ENCODE data around the gene OR51B4. TPM values are rescaled to one million over a fixed set of nuclear protein-coding genes. Genes with fewer than 3 reads are reported as not detected.

Gene OR51B4
- total and polyA plus RNA-seq, 5 donors from 2014 or later, result not detected

DNA sequence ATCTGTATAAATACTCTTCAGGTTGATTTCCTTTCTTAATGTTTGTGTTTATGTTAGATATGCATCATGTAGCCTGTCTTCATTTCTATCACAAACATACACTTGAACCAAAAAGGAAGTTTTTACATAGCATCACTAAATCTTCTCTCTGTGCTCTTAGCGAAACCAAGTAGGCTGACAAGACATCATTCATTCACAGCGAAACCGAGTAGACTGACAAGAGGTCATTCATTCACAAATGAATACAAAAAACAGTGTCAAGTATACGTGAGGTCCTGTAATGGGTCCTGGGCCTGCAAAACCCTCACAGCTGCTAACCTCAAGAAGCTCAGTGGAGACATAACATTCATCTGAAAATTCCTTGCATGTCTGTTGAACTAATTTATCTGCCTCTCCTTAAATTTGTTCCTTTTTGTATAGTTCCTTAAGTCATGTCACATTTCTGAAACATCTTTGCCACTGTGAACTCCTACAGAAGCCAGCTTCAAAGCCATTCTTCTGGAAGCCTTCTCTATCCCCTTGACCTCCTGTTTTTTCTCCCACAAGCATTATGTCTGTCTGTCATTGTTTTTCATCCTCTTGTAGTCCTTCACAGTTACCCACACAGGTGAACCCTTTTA is 22.2 kb downstream of the OR51B4 start:
- Mint-ChIP-seq H3K9me3 (peaks cover 0 to 1% (median 0%) of the 10 kb centered on the region in 7 donors), H3K36me3 (no peaks in the 10 kb centered on the region), H3K27ac (no peak overlapping the region), H3K27me3 (no peaks in the 10 kb centered on the region), H3K4me1 (no peaks in the 10 kb centered on the region), H3K4me3 (no peak overlapping the region)
- ATAC-seq (ENCODE audit: low read depth in 2 of 2) (no peak), DNase-seq (no peak)
- Histone ChIP-seq H3K27me3 (ENCODE audit: control insufficient read depth, insufficient read depth, low read length) (no peaks in the 10 kb centered on the region), H3K9me3 (ENCODE audit: control insufficient read depth in 2 of 2, low read length in 2 of 2) (no peaks in the 10 kb centered on the region), H3K27ac (ENCODE audit: insufficient read depth, low read length, poor library complexity, severe bottlenecking) (no peak overlapping the region), H3K4me3 (ENCODE audit: low read depth, low read length) (no peak overlapping the region), H3K36me3 (ENCODE audit: control insufficient read depth, insufficient read depth, low read length) (no peaks in the 10 kb centered on the region), H3K4me1 (ENCODE audit: control insufficient read depth, insufficient read depth, low read length, poor library complexity, severe bottlenecking) (no peaks in the 10 kb centered on the region)

DNA sequence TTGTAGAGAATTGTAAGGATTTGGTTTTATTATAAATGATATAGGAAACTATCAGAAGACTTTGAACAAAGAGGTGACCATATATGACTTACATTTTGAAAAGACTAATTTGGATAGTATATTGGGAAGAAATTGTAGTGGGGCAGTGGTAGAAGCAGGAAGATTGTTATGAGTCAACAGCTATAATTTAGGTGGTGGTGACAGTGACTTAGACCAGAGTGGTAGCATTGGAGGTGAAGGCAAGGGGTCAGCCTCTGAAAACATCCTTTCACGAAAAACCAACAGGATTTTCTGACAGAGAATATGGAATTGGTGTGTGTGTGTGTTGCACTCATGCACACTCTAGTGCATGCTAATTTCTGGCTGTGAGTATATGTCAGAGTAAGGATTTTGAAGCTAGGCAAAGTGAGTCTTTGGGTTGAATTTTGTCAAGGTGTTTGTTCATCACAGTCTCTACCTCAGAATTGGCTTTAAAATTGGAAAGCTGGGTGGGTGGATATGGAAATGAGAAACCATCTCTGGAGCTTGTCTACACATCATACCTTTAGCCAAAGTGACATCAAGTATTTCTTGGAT is 23.9 kb downstream of the OR51B4 start:
- no peak overlapping the region for H3K4me3 ChIP-seq (ENCODE audit: low read depth, low read length)
- no peaks in the 10 kb centered on the region for H3K27me3 ChIP-seq (ENCODE audit: control insufficient read depth, insufficient read depth, low read length)
- H3K36me3 ChIP-seq (ENCODE audit: control insufficient read depth, insufficient read depth, low read length), result no peaks in the 10 kb centered on the region
- H3K27me3 Mint-ChIP-seq, result no peaks in the 10 kb centered on the region
- H3K9me3 Mint-ChIP-seq, result no peaks in the 10 kb centered on the region
- ATAC-seq (ENCODE audit: low read depth in 2 of 2), result no peak
- H3K36me3 Mint-ChIP-seq, result no peaks in the 10 kb centered on the region
- H3K4me1 Mint-ChIP-seq, result no peaks in the 10 kb centered on the region
- no peaks in the 10 kb centered on the region for H3K4me1 ChIP-seq (ENCODE audit: control insufficient read depth, insufficient read depth, low read length, poor library complexity, severe bottlenecking)
- no peak overlapping the region for H3K27ac Mint-ChIP-seq
- DNase-seq, result no peak
- H3K27ac ChIP-seq (ENCODE audit: insufficient read depth, low read length, poor library complexity, severe bottlenecking), result no peak overlapping the region
- no peak overlapping the region for H3K4me3 Mint-ChIP-seq
- H3K9me3 ChIP-seq (ENCODE audit: control insufficient read depth in 2 of 2, low read length in 2 of 2), result no peaks in the 10 kb centered on the region

- no peak overlapping the region for H3K27ac Mint-ChIP-seq
- no peak overlapping the region for H3K4me3 Mint-ChIP-seq
Measured at GRCh38 chr11:5276697-5277096, 25.0 kb downstream of the OR51B4 start.

DNA sequence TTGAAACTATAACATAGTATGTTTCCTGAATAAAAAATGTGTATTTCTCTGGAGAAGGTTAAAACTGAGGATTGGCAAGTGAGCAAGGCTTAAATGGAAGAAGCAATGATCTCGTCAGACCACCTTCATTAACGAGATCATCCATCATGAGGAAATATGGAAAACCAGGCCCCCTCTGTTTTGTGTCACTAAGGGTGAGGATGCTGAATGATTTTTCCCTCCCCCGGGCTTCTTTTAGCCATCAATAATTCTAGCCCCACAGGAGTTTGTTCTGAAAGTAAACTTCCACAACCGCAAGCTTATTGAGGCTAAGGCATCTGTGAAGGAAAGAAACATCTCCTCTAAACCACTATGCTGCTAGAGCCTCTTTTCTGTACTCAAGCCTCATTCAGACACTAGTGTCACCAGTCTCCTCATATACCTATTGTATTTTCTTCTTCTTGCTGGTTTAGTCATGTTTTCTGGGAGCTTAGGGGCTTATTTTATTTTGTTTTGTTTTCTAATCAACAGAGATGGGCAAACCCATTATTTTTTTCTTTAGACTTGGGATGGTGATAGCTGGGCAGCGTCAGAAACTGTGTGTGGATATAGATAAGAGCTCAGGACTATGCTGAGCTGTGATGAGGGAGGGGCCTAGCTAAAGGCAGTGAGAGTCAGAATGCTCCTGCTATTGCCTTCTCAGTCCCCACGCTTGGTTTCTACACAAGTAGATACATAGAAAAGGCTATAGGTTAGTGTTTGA is 26.2 kb downstream of the OR51B4 start:
- H3K4me1 Mint-ChIP-seq, result no peaks in the 10 kb centered on the region
- H3K4me3 Mint-ChIP-seq, result no peak overlapping the region
- no peaks in the 10 kb centered on the region for H3K4me1 ChIP-seq (ENCODE audit: control insufficient read depth, insufficient read depth, low read length, poor library complexity, severe bottlenecking)
- no peak overlapping the region for H3K27ac Mint-ChIP-seq
- no peaks in the 10 kb centered on the region for H3K36me3 Mint-ChIP-seq
- ATAC-seq (ENCODE audit: low read depth in 2 of 2) (no peak), DNase-seq (no peak)
- H3K27me3 Mint-ChIP-seq, result no peaks in the 10 kb centered on the region
- H3K9me3 Mint-ChIP-seq, result peaks cover 0 to 1% (median 0%) of the 10 kb centered on the region in 7 donors
- no peak overlapping the region for H3K4me3 ChIP-seq (ENCODE audit: low read depth, low read length)
- no peaks in the 10 kb centered on the region for H3K9me3 ChIP-seq (ENCODE audit: control insufficient read depth in 2 of 2, low read length in 2 of 2)
- H3K27me3 ChIP-seq (ENCODE audit: control insufficient read depth, insufficient read depth, low read length), result no peaks in the 10 kb centered on the region
- no peak overlapping the region for H3K27ac ChIP-seq (ENCODE audit: insufficient read depth, low read length, poor library complexity, severe bottlenecking)
- no peaks in the 10 kb centered on the region for H3K36me3 ChIP-seq (ENCODE audit: control insufficient read depth, insufficient read depth, low read length)

More at GRCh38 chr11:5276697-5277096, 25.0 kb downstream of the OR51B4 start:
- H3K27me3 ChIP-seq (ENCODE audit: control insufficient read depth, insufficient read depth, low read length), result no peaks in the 10 kb centered on the region
- no peak overlapping the region for H3K4me3 ChIP-seq (ENCODE audit: low read depth, low read length)
- DNase-seq, result no peak
- Mint-ChIP-seq H3K27me3 (no peaks in the 10 kb centered on the region), H3K36me3 (no peaks in the 10 kb centered on the region), H3K9me3 (no peaks in the 10 kb centered on the region), H3K4me1 (no peaks in the 10 kb centered on the region)
- H3K9me3 ChIP-seq (ENCODE audit: control insufficient read depth in 2 of 2, low read length in 2 of 2), result no peaks in the 10 kb centered on the region
- H3K36me3 ChIP-seq (ENCODE audit: control insufficient read depth, insufficient read depth, low read length), result no peaks in the 10 kb centered on the region
- ATAC-seq (ENCODE audit: low read depth in 2 of 2), result no peak
- no peak overlapping the region for H3K27ac ChIP-seq (ENCODE audit: insufficient read depth, low read length, poor library complexity, severe bottlenecking)
- no peaks in the 10 kb centered on the region for H3K4me1 ChIP-seq (ENCODE audit: control insufficient read depth, insufficient read depth, low read length, poor library complexity, severe bottlenecking)

GRCh38 chr11:5274395-5274794 is 27.4 kb downstream of the OR51B4 start:
- no peak for DNase-seq
- no peaks in the 10 kb centered on the region for H3K27me3 ChIP-seq (ENCODE audit: control insufficient read depth, insufficient read depth, low read length)
- no peak for ATAC-seq (ENCODE audit: low read depth in 2 of 2)
- Mint-ChIP-seq H3K4me1 (no peaks in the 10 kb centered on the region), H3K9me3 (peaks cover 0 to 2% (median 0%) of the 10 kb centered on the region in 7 donors), H3K27me3 (no peaks in the 10 kb centered on the region), H3K27ac (no peak overlapping the region), H3K4me3 (no peak overlapping the region), H3K36me3 (no peaks in the 10 kb centered on the region)
- no peaks in the 10 kb centered on the region for H3K9me3 ChIP-seq (ENCODE audit: control insufficient read depth in 2 of 2, low read length in 2 of 2)
- H3K27ac ChIP-seq (ENCODE audit: insufficient read depth, low read length, poor library complexity, severe bottlenecking), result no peak overlapping the region
- H3K36me3 ChIP-seq (ENCODE audit: control insufficient read depth, insufficient read depth, low read length), result no peaks in the 10 kb centered on the region
- no peaks in the 10 kb centered on the region for H3K4me1 ChIP-seq (ENCODE audit: control insufficient read depth, insufficient read depth, low read length, poor library complexity, severe bottlenecking)
- no peak overlapping the region for H3K4me3 ChIP-seq (ENCODE audit: low read depth, low read length)

GRCh38 chr11:5272395-5273017 is 29.2 kb downstream of the OR51B4 start:
- ATAC-seq (ENCODE audit: low read depth in 2 of 2), result no peak
- DNase-seq, result no peak
- Mint-ChIP-seq H3K36me3 (no peaks in the 10 kb centered on the region), H3K4me3 (no peak overlapping the region), H3K27ac (no peak overlapping the region), H3K4me1 (no peaks in the 10 kb centered on the region), H3K27me3 (no peaks in the 10 kb centered on the region), H3K9me3 (peaks cover 0 to 2% (median 0%) of the 10 kb centered on the region in 7 donors)
- Histone ChIP-seq H3K27me3 (ENCODE audit: control insufficient read depth, insufficient read depth, low read length) (no peaks in the 10 kb centered on the region), H3K9me3 (ENCODE audit: control insufficient read depth in 2 of 2, low read length in 2 of 2) (no peaks in the 10 kb centered on the region), H3K4me1 (ENCODE audit: control insufficient read depth, insufficient read depth, low read length, poor library complexity, severe bottlenecking) (no peaks in the 10 kb centered on the region), H3K36me3 (ENCODE audit: control insufficient read depth, insufficient read depth, low read length) (no peaks in the 10 kb centered on the region), H3K27ac (ENCODE audit: insufficient read depth, low read length, poor library complexity, severe bottlenecking) (no peak overlapping the region), H3K4me3 (ENCODE audit: low read depth, low read length) (no peak overlapping the region)

- Mint-ChIP-seq H3K27ac (no peak within 1 kb of the TSS), H3K36me3 (no peaks in the 10 kb centered on the region), H3K9me3 (peaks cover 0 to 2% (median 0%) of the 10 kb centered on the region in 7 donors), H3K4me3 (no peak within 1 kb of the TSS), H3K4me1 (no peaks in the 10 kb centered on the region), H3K27me3 (no peaks in the 10 kb centered on the region)
- Histone ChIP-seq H3K27me3 (ENCODE audit: control insufficient read depth, insufficient read depth, low read length) (no peaks in the 10 kb centered on the region), H3K36me3 (ENCODE audit: control insufficient read depth, insufficient read depth, low read length) (no peaks in the 10 kb centered on the region), H3K27ac (ENCODE audit: insufficient read depth, low read length, poor library complexity, severe bottlenecking) (no peak within 1 kb of the TSS), H3K4me1 (ENCODE audit: control insufficient read depth, insufficient read depth, low read length, poor library complexity, severe bottlenecking) (no peaks in the 10 kb centered on the region), H3K9me3 (ENCODE audit: control insufficient read depth in 2 of 2, low read length in 2 of 2) (no peaks in the 10 kb centered on the region), H3K4me3 (ENCODE audit: low read depth, low read length) (no peak within 1 kb of the TSS)
- DNase-seq, result no peak
- ATAC-seq (ENCODE audit: low read depth in 2 of 2), result no peak
Measured at GRCh38 chr11:5269715-5270147, 32.0 kb downstream of the OR51B4 start, which contains the start of gene HBE1. TSS of gene HBE1 (minus strand) at chr11:5269945. CDS start at chr11:5269890, 55 bp downstream.
